Measurements from ENCODE around the gene WFDC2.

The WFDC2 gene

DNA sequence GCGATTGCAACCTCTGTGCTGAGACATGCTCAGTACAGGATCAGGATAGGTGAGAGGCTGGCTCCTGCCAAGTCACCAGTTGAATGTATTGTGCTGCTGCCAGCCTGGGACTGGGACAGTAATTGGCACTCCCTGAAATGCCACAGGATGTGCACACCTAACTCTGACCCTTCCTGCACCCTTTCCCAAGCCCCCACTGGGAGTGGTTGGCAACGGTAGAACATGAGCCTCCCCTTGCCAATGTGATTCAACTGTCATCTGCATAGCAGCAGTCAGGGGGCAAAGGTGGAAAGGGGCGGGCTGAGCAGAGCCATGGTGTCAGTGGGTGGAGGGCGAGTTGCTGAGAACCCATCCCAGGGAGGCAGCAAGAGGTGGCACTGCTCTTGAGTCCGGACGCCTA is 30.5 kb downstream of the WFDC2 start:
- Histone ChIP-seq H3K4me2 (ENCODE audit: insufficient read depth, low read length) (no peak overlapping the region), H4K20me1 (ENCODE audit: insufficient read depth, low read length) (no peaks in the 10 kb centered on the region), H2AFZ (ENCODE audit: low read depth, low read length) (no peak overlapping the region), H3K9ac (ENCODE audit: low read depth, low read length) (no peak overlapping the region), H3K27me3 (ENCODE audit: insufficient read depth, low read length, poor library complexity) (peaks cover 18% of the 10 kb centered on the region), H3K79me2 (ENCODE audit: insufficient read depth, low read length) (no peaks in the 10 kb centered on the region), H3K27ac (ENCODE audit: low read length) (no peak overlapping the region), H3K9me3 (ENCODE audit: insufficient read depth, low read length, severe bottlenecking) (no peaks in the 10 kb centered on the region), H3K36me3 (ENCODE audit: insufficient read depth, low read length) (no peaks in the 10 kb centered on the region), H3K4me1 (ENCODE audit: insufficient read depth, low read length) (no peaks in the 10 kb centered on the region), H3K4me3 (ENCODE audit: low read depth in 1 of 2, low read length in 2 of 2) (no peak overlapping the region)
- ATAC-seq (ENCODE audit: insufficient read depth, low read depth) (no peak), DNase-seq (no peak)
- TF ChIP-seq CTCF (IDR thresholded peaks at IDR 0.05; ENCODE audit: borderline replicate concordance, extremely low read depth, low read length, poor library complexity, severe bottlenecking) = no peak
- TF ChIP-seq EZH2 (IDR thresholded peaks at IDR 0.05; ENCODE audit: borderline replicate concordance, low read depth, low read length, severe bottlenecking) = no peak

DNA sequence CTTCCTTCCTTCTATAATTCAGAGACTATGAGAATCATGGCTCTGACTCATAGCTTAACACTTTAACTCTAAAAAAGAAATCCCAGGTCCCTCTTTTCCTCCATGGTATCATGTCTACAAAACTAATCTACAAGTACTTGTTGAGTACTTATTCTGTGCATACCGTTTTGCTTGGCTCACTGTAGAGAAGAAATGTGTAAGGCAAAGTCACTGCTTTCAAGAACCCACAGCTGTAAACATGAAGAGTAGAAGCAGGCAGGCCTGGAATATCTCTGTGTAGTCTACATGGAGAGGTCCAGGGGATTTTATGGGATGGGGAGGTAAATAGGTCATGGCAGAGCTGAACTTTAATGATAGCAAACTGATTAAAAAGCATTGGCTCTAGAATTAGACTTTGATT is 32.0 kb downstream of the WFDC2 start:
- Histone ChIP-seq H3K27ac (ENCODE audit: low read length) (no peak overlapping the region), H3K9me3 (ENCODE audit: insufficient read depth, low read length, severe bottlenecking) (no peaks in the 10 kb centered on the region), H3K27me3 (ENCODE audit: insufficient read depth, low read length, poor library complexity) (peaks cover 18% of the 10 kb centered on the region), H3K4me2 (ENCODE audit: insufficient read depth, low read length) (no peak overlapping the region), H3K4me1 (ENCODE audit: insufficient read depth, low read length) (no peaks in the 10 kb centered on the region), H2AFZ (ENCODE audit: low read depth, low read length) (no peak overlapping the region), H3K9ac (ENCODE audit: low read depth, low read length) (no peak overlapping the region), H3K79me2 (ENCODE audit: insufficient read depth, low read length) (no peaks in the 10 kb centered on the region), H4K20me1 (ENCODE audit: insufficient read depth, low read length) (no peaks in the 10 kb centered on the region), H3K4me3 (ENCODE audit: low read depth in 1 of 2, low read length in 2 of 2) (no peak overlapping the region), H3K36me3 (ENCODE audit: insufficient read depth, low read length) (no peaks in the 10 kb centered on the region)
- ATAC-seq (ENCODE audit: insufficient read depth, low read depth) (no peak), DNase-seq (no peak)
- TF ChIP-seq CTCF (IDR thresholded peaks at IDR 0.05; ENCODE audit: borderline replicate concordance, extremely low read depth, low read length, poor library complexity, severe bottlenecking) (no peak), EZH2 (IDR thresholded peaks at IDR 0.05; ENCODE audit: borderline replicate concordance, low read depth, low read length, severe bottlenecking) (no peak)

DNA sequence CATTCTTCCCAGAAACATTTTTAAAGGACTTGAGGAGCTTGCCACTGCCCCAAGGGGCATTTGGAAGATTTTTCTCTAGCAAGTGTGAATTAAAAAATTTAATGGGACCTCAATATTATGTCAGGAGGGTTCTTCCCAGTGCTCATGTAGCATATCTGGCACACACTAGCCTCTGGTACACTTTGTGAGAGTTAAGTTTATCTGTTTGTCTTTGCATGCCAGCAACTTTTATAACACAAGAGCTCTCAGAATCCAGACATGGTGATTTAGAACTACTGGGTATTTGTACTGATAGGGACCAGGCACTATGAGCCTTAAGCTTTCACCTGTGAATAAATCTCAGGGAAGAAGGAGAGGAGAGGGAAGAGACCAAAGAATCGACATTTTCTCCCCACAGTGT is 33.0 kb downstream of the WFDC2 start:
- Histone ChIP-seq H3K79me2 (ENCODE audit: insufficient read depth, low read length) (no peaks in the 10 kb centered on the region), H3K36me3 (ENCODE audit: insufficient read depth, low read length) (no peaks in the 10 kb centered on the region), H3K9me3 (ENCODE audit: insufficient read depth, low read length, severe bottlenecking) (no peaks in the 10 kb centered on the region), H3K27ac (ENCODE audit: low read length) (no peak overlapping the region), H4K20me1 (ENCODE audit: insufficient read depth, low read length) (no peaks in the 10 kb centered on the region), H3K4me2 (ENCODE audit: insufficient read depth, low read length) (no peak overlapping the region), H3K4me1 (ENCODE audit: insufficient read depth, low read length) (no peaks in the 10 kb centered on the region), H3K9ac (ENCODE audit: low read depth, low read length) (no peak overlapping the region), H3K27me3 (ENCODE audit: insufficient read depth, low read length, poor library complexity) (peaks cover 18% of the 10 kb centered on the region), H2AFZ (ENCODE audit: low read depth, low read length) (no peak overlapping the region), H3K4me3 (ENCODE audit: low read depth in 1 of 2, low read length in 2 of 2) (no peak overlapping the region)
- ATAC-seq (ENCODE audit: insufficient read depth, low read depth) (no peak), DNase-seq (no peak)
- TF ChIP-seq CTCF (IDR thresholded peaks at IDR 0.05; ENCODE audit: borderline replicate concordance, extremely low read depth, low read length, poor library complexity, severe bottlenecking) (no peak), EZH2 (IDR thresholded peaks at IDR 0.05; ENCODE audit: borderline replicate concordance, low read depth, low read length, severe bottlenecking) (no peak)

DNA sequence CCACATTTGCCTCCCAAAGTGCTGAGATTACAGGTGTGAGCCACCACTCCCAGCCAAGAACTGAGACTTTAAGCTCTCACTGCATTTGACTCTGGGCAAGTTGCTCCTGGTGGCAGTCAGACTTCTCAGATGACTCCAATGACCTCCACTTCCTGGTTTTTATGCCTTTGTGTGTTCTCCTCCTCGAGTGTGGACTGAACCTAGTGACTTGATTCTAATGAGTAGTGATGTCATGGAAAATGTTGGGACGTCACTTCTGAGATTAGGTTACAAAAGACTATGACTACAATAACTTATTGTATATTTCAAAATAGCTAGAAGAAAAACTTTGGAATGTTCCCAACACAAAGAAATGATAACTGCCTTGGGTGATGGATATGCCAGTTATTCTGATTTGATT is 33.9 kb downstream of the WFDC2 start:
- no peak overlapping the region for H3K4me2 ChIP-seq (ENCODE audit: insufficient read depth, low read length)
- no peaks in the 10 kb centered on the region for H3K4me1 ChIP-seq (ENCODE audit: insufficient read depth, low read length)
- no peak overlapping the region for H3K9ac ChIP-seq (ENCODE audit: low read depth, low read length)
- no peak overlapping the region for H3K27ac ChIP-seq (ENCODE audit: low read length)
- H3K79me2 ChIP-seq (ENCODE audit: insufficient read depth, low read length) = no peaks in the 10 kb centered on the region
- no peaks in the 10 kb centered on the region for H3K36me3 ChIP-seq (ENCODE audit: insufficient read depth, low read length)
- peaks cover 25% of the 10 kb centered on the region for H3K27me3 ChIP-seq (ENCODE audit: insufficient read depth, low read length, poor library complexity)
- no peak for ATAC-seq (ENCODE audit: insufficient read depth, low read depth)
- no peaks in the 10 kb centered on the region for H3K9me3 ChIP-seq (ENCODE audit: insufficient read depth, low read length, severe bottlenecking)
- H2AFZ ChIP-seq (ENCODE audit: low read depth, low read length) = no peak overlapping the region
- no peak for DNase-seq
- no peak for TF ChIP-seq CTCF (IDR thresholded peaks at IDR 0.05; ENCODE audit: borderline replicate concordance, extremely low read depth, low read length, poor library complexity, severe bottlenecking)
- no peak for TF ChIP-seq EZH2 (IDR thresholded peaks at IDR 0.05; ENCODE audit: borderline replicate concordance, low read depth, low read length, severe bottlenecking)
- no peak overlapping the region for H3K4me3 ChIP-seq (ENCODE audit: low read depth in 1 of 2, low read length in 2 of 2)
- no peaks in the 10 kb centered on the region; the same call in 1 of the 2 replicates for H4K20me1 ChIP-seq (ENCODE audit: insufficient read depth, low read length)

All from DND-41 (cell line).